ENCODE results near the gene IL37.
"Not testable (repeated sequence)": the region's sequence is repeated elsewhere in the genome, so short reads cannot be mapped to it uniquely, and the experiment has no call there.

Gene IL37

GRCh38 chr2:112904883-112905282, 6.1 kb upstream of the IL37 start:
- H3K4me1 ChIP-seq (ENCODE audit: control insufficient read depth, low read length) = no peaks in the 10 kb centered on the region
- H3K4me2 ChIP-seq (ENCODE audit: low read length) = no peak overlapping the region
- H3K4me3 ChIP-seq (ENCODE audit: low read length) = no peak overlapping the region
- H3K27ac ChIP-seq (ENCODE audit: low read depth, low read length) = no peak overlapping the region
- TF ChIP-seq CTCF (IDR thresholded peaks at IDR 0.05; ENCODE audit: low read depth, low read length, poor library complexity, severe bottlenecking) = no peak
- TF ChIP-seq EZH2phosphoT487 (IDR thresholded peaks at IDR 0.05; ENCODE audit: borderline replicate concordance, low read length) = no peak
- no peaks in the 10 kb centered on the region for H3F3A ChIP-seq (ENCODE audit: control insufficient read depth, insufficient read depth)
- H3K9me3 ChIP-seq (ENCODE audit: control insufficient read depth, insufficient read depth, low read length) = no peaks in the 10 kb centered on the region
- H3K36me3 ChIP-seq (ENCODE audit: control insufficient read depth, low read length) = no peaks in the 10 kb centered on the region
- no peaks in the 10 kb centered on the region for H3K79me2 ChIP-seq (ENCODE audit: control insufficient read depth, low read length)
- peaks cover 8% of the 10 kb centered on the region; the same call in 1 of the 2 replicates for H3K27me3 ChIP-seq (ENCODE audit: control insufficient read depth, low read length)
- no peaks in the 10 kb centered on the region for H3K9me2 ChIP-seq (replicated peaks; ENCODE audit: control insufficient read depth, low read length)
- H4K20me1 ChIP-seq (ENCODE audit: control insufficient read depth, insufficient read depth, low read depth, low read length) = no peaks in the 10 kb centered on the region

GRCh38 chr2:112906276-112906675, 4.7 kb upstream of the IL37 start:
- TF ChIP-seq CTCF (IDR thresholded peaks at IDR 0.05; ENCODE audit: low read depth, low read length, poor library complexity, severe bottlenecking) = no peak
- TF ChIP-seq EZH2phosphoT487 (IDR thresholded peaks at IDR 0.05; ENCODE audit: borderline replicate concordance, low read length) = no peak
- Histone ChIP-seq H3K4me3 (ENCODE audit: low read length) (no peak overlapping the region), H3K9me2 (replicated peaks; ENCODE audit: control insufficient read depth, low read length) (no peaks in the 10 kb centered on the region), H3K4me1 (ENCODE audit: control insufficient read depth, low read length) (no peaks in the 10 kb centered on the region), H3K36me3 (ENCODE audit: control insufficient read depth, low read length) (no peaks in the 10 kb centered on the region), H3K4me2 (ENCODE audit: low read length) (no peak overlapping the region), H3K27ac (ENCODE audit: low read depth, low read length) (no peak overlapping the region), H3K79me2 (ENCODE audit: control insufficient read depth, low read length) (no peaks in the 10 kb centered on the region), H3K27me3 (ENCODE audit: control insufficient read depth, low read length) (peaks cover 11% of the 10 kb centered on the region; the same call in 1 of the 2 replicates), H3K9me3 (ENCODE audit: control insufficient read depth, insufficient read depth, low read length) (no peaks in the 10 kb centered on the region), H3F3A (ENCODE audit: control insufficient read depth, insufficient read depth) (no peaks in the 10 kb centered on the region), H4K20me1 (ENCODE audit: control insufficient read depth, insufficient read depth, low read depth, low read length) (no peaks in the 10 kb centered on the region)

DNA sequence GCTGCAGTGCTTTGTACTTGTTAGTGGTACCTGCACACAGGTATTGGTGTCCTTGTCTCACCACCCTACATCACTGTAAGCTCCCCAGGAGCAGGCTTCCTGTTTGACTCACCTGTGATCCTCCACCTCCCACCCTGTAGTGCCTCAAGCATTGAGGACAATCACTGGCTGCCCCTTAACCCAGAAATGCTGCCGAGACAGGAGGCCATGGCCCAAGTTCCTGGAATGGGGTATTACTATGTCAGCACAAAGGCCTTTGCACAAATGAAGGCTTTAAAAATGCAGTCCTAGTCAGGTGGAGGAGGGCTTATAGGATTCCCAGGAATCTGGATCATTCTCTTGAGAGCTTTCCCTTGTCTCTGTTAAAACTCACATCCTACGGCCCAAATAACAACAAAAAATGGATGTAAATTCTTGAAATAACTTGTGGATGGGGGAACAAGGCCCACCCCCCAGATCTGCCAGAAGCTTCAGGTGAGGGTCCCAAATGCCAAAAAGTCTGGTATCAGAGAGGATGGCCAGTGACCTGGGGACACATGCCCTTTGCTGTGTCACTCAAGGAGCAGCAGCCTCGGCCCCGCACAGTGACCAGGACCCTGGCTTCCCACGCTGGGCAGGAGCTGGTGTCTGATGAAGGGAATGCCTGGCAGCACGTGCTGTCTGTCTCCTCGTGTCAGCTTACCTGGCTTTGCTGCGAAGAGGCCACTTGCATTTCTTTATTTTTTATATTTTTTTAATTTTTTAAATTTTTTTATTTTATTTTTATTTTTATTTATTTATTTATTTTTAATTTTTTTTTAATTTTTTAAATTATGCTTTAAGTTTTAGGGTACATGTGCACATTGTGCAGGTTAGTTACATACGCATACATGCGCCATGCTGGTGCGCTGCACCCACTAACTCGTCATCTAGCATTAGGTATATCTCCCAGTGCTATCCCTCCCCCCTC, 3.7 kb upstream of the IL37 start:
- Histone ChIP-seq H3K36me3 (ENCODE audit: control insufficient read depth, low read length) (no peaks in the 10 kb centered on the region), H3K4me3 (ENCODE audit: low read length) (no peak overlapping the region), H3K79me2 (ENCODE audit: control insufficient read depth, low read length) (no peaks in the 10 kb centered on the region), H4K20me1 (ENCODE audit: control insufficient read depth, insufficient read depth, low read depth, low read length) (no peaks in the 10 kb centered on the region), H3K9me2 (replicated peaks; ENCODE audit: control insufficient read depth, low read length) (no peaks in the 10 kb centered on the region), H3K9me3 (ENCODE audit: control insufficient read depth, insufficient read depth, low read length) (no peaks in the 10 kb centered on the region), H3F3A (ENCODE audit: control insufficient read depth, insufficient read depth) (no peaks in the 10 kb centered on the region), H3K27ac (ENCODE audit: low read depth, low read length) (no peak overlapping the region), H3K4me2 (ENCODE audit: low read length) (no peak overlapping the region), H3K27me3 (ENCODE audit: control insufficient read depth, low read length) (peaks cover 11% of the 10 kb centered on the region; the same call in 1 of the 2 replicates), H3K4me1 (ENCODE audit: control insufficient read depth, low read length) (no peaks in the 10 kb centered on the region)
- TF ChIP-seq EZH2phosphoT487 (IDR thresholded peaks at IDR 0.05; ENCODE audit: borderline replicate concordance, low read length) (no peak), CTCF (IDR thresholded peaks at IDR 0.05; ENCODE audit: low read depth, low read length, poor library complexity, severe bottlenecking) (no peak)

DNA sequence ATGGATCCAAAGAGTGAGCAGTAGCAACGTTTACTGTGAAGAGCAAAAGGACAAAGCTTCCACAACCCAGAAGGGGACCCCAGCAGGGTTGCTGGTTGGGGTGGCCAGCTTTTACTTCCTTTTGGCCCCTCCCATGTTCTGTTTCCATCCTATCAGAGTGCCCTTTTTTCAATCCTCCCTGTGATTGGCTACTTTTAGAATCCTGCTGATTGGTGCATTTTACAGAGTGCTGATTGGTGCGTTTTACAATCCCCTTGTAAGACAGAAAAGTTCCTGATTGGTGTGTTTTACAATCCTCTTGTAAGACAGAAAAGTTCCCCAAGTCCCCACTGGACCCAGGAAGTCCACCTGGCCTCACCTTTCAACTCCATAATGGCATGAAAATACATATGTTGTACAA, 2.4 kb upstream of the IL37 start:
- H3K79me2 ChIP-seq (ENCODE audit: control insufficient read depth, low read length); H3F3A ChIP-seq (ENCODE audit: control insufficient read depth, insufficient read depth); H3K9me3 ChIP-seq (ENCODE audit: control insufficient read depth, insufficient read depth, low read length); H4K20me1 ChIP-seq (ENCODE audit: control insufficient read depth, insufficient read depth, low read depth, low read length); H3K4me2 ChIP-seq (ENCODE audit: low read length); H3K9me2 ChIP-seq (replicated peaks; ENCODE audit: control insufficient read depth, low read length); H3K36me3 ChIP-seq (ENCODE audit: control insufficient read depth, low read length); H3K4me3 ChIP-seq (ENCODE audit: low read length); H3K27ac ChIP-seq (ENCODE audit: low read depth, low read length); H3K4me1 ChIP-seq (ENCODE audit: control insufficient read depth, low read length): not testable (repeated sequence)
- peaks cover 11% of the 10 kb centered on the region; the same call in 1 of the 2 replicates for H3K27me3 ChIP-seq (ENCODE audit: control insufficient read depth, low read length)
